Bronchial smooth muscle cell (primary cell): ENCODE measurements around the gene CERS4. TPM values are rescaled to one million over a fixed set of nuclear protein-coding genes. Genes with fewer than 3 reads are reported as not detected.

Experiments
- total RNA-seq: library from RNA; depleted of rRNA; stranded (reverse); fragments of >200 nt; gene quantifications from 2 replicates; pipeline ENCODE4 v1.2.1, GENCODE V29; 2014

The CERS4 gene, protein sequence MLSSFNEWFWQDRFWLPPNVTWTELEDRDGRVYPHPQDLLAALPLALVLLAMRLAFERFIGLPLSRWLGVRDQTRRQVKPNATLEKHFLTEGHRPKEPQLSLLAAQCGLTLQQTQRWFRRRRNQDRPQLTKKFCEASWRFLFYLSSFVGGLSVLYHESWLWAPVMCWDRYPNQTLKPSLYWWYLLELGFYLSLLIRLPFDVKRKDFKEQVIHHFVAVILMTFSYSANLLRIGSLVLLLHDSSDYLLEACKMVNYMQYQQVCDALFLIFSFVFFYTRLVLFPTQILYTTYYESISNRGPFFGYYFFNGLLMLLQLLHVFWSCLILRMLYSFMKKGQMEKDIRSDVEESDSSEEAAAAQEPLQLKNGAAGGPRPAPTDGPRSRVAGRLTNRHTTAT
- total RNA-seq = 1.4 and 10.6 TPM in 2 replicates

GRCh38 chr19:8208922-8209461 lies at the start of gene CERS4:
Gene CERS4, plus strand, starts transcription at chr19:8209370. Its CDS starts 41,707 bp downstream, at chr19:8251077.

DNA sequence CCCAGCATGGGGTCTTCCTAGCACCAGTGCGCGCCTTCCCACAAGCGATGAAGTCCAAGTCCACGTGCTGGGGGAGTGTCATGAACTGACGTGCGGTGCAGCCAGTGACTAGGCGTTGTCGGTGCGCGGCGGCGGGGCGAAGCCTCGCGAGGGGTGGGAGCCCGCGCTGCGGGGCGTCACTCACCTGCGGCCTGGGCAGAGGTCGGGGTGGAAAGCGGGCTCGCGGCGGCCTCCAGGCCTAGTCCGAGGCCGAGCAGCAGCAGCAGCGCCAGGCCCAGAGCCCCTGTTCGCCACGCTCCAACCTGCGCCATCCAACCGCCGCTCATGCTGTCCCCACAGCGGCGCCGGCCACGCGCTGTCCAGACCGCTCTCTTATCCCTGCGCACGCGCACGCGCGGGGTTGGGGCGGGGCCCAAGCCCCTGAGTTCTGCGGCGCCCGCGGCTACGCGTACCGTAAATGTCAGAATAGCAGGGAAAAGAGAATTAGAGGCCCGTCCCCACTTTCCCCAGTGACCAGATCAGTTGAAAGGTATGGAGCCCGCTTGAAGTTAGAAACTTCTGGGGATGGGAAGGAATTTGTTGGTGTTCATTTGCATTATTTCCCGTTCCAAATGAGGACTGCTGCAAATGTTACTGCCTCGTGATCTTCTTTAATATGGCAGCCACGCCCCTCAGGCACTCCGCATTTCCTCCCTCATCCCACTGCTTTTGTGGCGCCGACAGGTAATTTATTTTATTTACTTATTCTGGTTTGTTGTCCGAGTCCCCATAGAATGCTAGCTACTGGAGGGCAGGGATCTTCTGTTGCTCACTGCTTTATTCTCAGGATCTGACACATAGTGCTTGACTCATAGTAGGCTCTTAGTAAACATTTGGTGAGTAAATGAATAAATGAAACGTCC lies 99.0 kb downstream of the CERS4 start, which contains the start of gene CD320:
TSS of gene CD320 (minus strand) at position 394 of the 902 bp plus-strand sequence. CDS start at position 326, 68 bp downstream.

Other genes with a start within 250 kb of the CERS4 start
- 10.2 and 28.5 TPM in 2 replicates for gene ELAVL1, start 203.7 kb upstream of the CERS4 start, total RNA-seq
- 0.16 TPM in 1 of 2 replicates, not detected in the other for gene CCL25, start 156.6 kb upstream of the CERS4 start, total RNA-seq
- not detected in 2 replicates for gene FBN3, start 59.8 kb upstream of the CERS4 start, total RNA-seq
- 10.7 and 22.9 TPM in 2 replicates for gene CD320, start 99.0 kb downstream of the CERS4 start, total RNA-seq
- 26.0 and 27.7 TPM in 2 replicates for gene NDUFA7, start 112.0 kb downstream of the CERS4 start, total RNA-seq
- 489 and 799 TPM in 2 replicates for gene RPS28, start 112.1 kb downstream of the CERS4 start, total RNA-seq
- 0.16 and 0.26 TPM in 2 replicates for gene KANK3, start 133.9 kb downstream of the CERS4 start, total RNA-seq
- gene ANGPTL4, start 154.8 kb downstream of the CERS4 start, total RNA-seq = 1.7 and 3.0 TPM in 2 replicates
- gene RAB11B, start 181.0 kb downstream of the CERS4 start, total RNA-seq = 73.1 and 78.3 TPM in 2 replicates
- gene MARCHF2, start 203.9 kb downstream of the CERS4 start, total RNA-seq = 54.2 and 58.0 TPM in 2 replicates
- 52.8 and 55.5 TPM in 2 replicates for gene HNRNPM, start 235.6 kb downstream of the CERS4 start, total RNA-seq